ENCODE data around the gene MYO19.

MYO19 gene

DNA sequence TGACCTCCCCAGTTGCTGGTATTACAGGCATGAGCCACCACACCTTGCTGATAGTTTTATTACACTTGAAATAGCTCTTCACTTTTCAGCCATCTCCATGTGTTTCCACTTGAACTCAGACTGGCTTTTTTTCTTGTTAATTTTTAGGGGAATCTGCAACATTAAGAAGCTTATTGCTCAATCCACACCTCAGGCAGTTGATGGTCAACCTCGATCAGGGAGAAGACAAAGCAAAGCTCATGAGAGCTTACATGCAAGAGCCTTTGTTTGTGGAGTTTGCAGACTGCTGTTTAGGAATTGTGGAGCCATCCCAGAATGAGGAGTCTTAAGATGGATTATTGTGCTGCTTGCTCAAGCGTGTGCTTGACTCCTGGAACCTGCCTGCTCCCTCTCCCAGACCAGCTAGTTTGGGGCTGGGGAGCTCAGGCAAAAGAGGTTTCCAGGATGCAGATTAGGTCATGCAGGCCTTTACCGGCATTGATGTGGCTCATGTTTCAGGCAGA lies 39.5 kb downstream of the MYO19 start:
- Histone ChIP-seq H3K36me3 (ENCODE audit: control insufficient read depth, low read length) (peaks cover 82% of the 10 kb centered on the region), H3K9me2 (replicated peaks; ENCODE audit: control insufficient read depth, low read length) (no peaks in the 10 kb centered on the region), H3K9me3 (ENCODE audit: control insufficient read depth, insufficient read depth, low read length) (no peaks in the 10 kb centered on the region), H3K4me2 (ENCODE audit: low read length) (no peak overlapping the region), H3K27ac (ENCODE audit: low read depth, low read length) (no peak overlapping the region), H3K79me2 (ENCODE audit: control insufficient read depth, low read length) (peaks cover 22% of the 10 kb centered on the region), H3K27me3 (ENCODE audit: control insufficient read depth, low read length) (no peaks in the 10 kb centered on the region), H4K20me1 (ENCODE audit: control insufficient read depth, insufficient read depth, low read depth, low read length) (no peaks in the 10 kb centered on the region), H3F3A (ENCODE audit: control insufficient read depth, insufficient read depth) (peaks cover 8% of the 10 kb centered on the region; the same call in 1 of the 2 replicates), H3K4me3 (ENCODE audit: low read length) (no peak overlapping the region), H3K4me1 (ENCODE audit: control insufficient read depth, low read length) (no peaks in the 10 kb centered on the region)
- TF ChIP-seq, protein P1, sequence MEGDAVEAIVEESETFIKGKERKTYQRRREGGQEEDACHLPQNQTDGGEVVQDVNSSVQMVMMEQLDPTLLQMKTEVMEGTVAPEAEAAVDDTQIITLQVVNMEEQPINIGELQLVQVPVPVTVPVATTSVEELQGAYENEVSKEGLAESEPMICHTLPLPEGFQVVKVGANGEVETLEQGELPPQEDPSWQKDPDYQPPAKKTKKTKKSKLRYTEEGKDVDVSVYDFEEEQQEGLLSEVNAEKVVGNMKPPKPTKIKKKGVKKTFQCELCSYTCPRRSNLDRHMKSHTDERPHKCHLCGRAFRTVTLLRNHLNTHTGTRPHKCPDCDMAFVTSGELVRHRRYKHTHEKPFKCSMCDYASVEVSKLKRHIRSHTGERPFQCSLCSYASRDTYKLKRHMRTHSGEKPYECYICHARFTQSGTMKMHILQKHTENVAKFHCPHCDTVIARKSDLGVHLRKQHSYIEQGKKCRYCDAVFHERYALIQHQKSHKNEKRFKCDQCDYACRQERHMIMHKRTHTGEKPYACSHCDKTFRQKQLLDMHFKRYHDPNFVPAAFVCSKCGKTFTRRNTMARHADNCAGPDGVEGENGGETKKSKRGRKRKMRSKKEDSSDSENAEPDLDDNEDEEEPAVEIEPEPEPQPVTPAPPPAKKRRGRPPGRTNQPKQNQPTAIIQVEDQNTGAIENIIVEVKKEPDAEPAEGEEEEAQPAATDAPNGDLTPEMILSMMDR (IDR thresholded peaks at IDR 0.05; ENCODE audit: low read depth, low read length, poor library complexity, severe bottlenecking), result no peak
- no peak for TF ChIP-seq EZH2phosphoT487 (IDR thresholded peaks at IDR 0.05; ENCODE audit: borderline replicate concordance, low read length)

DNA sequence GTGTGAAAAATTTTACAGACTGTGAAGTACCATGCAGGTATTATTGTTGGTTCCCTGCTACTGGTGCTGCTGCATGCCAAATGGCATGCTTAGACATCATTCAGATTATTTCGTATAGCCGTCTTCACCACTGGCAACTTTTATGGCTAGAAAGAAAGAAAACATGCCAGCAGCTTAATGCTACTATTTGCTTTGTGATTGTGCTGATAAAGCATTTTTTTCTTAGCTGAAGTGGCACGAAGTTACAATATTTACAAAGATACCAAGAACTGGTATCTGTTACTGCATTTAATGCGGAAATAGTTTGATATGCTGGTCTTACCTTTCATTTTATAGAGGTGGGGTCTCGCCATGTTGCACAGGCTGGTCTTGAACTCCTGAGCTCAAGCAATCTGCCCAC lies 40.0 kb downstream of the MYO19 start:
- no peaks in the 10 kb centered on the region for H3K27me3 ChIP-seq (ENCODE audit: control insufficient read depth, low read length)
- H3K36me3 ChIP-seq (ENCODE audit: control insufficient read depth, low read length), result peaks cover 82% of the 10 kb centered on the region
- no peak overlapping the region for H3K4me2 ChIP-seq (ENCODE audit: low read length)
- no peaks in the 10 kb centered on the region for H3K9me2 ChIP-seq (replicated peaks; ENCODE audit: control insufficient read depth, low read length)
- TF ChIP-seq, protein P1 (IDR thresholded peaks at IDR 0.05; ENCODE audit: low read depth, low read length, poor library complexity, severe bottlenecking), result no peak
- no peak for TF ChIP-seq EZH2phosphoT487 (IDR thresholded peaks at IDR 0.05; ENCODE audit: borderline replicate concordance, low read length)
- no peaks in the 10 kb centered on the region for H3K9me3 ChIP-seq (ENCODE audit: control insufficient read depth, insufficient read depth, low read length)
- H3K27ac ChIP-seq (ENCODE audit: low read depth, low read length), result no peak overlapping the region
- peaks cover 8% of the 10 kb centered on the region; the same call in 1 of the 2 replicates for H3F3A ChIP-seq (ENCODE audit: control insufficient read depth, insufficient read depth)
- no peaks in the 10 kb centered on the region for H3K4me1 ChIP-seq (ENCODE audit: control insufficient read depth, low read length)
- no peak overlapping the region for H3K4me3 ChIP-seq (ENCODE audit: low read length)
- H3K79me2 ChIP-seq (ENCODE audit: control insufficient read depth, low read length), result peaks cover 27% of the 10 kb centered on the region
- no peaks in the 10 kb centered on the region for H4K20me1 ChIP-seq (ENCODE audit: control insufficient read depth, insufficient read depth, low read depth, low read length)

DNA sequence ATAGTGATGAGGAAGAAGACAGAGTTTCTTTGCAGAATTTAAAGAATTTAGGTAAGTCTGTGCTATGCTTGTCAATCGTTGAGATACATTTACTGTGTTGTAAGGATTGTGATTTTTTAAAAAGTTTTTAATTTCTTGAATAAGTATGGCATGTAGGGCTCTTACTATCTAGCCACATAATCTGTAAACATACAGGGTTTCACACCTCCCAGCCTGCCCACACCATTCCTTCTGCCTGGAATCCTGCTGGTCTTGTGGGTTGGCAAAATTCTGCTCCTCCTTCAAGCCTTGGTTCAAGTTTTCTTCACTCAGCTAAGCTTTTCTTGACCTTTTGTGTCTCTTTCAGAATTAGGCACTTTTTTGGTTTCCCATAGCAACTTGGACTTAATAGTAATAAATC lies 40.7 kb downstream of the MYO19 start:
- Histone ChIP-seq H3K79me2 (ENCODE audit: control insufficient read depth, low read length) (peaks cover 34% of the 10 kb centered on the region), H3K27ac (ENCODE audit: low read depth, low read length) (no peak overlapping the region), H3F3A (ENCODE audit: control insufficient read depth, insufficient read depth) (peaks cover 8% of the 10 kb centered on the region; the same call in 1 of the 2 replicates)

More for the DNA sequence above, 40.7 kb downstream of the MYO19 start:
- no peaks in the 10 kb centered on the region for H4K20me1 ChIP-seq (ENCODE audit: control insufficient read depth, insufficient read depth, low read depth, low read length)
- no peaks in the 10 kb centered on the region for H3K9me2 ChIP-seq (replicated peaks; ENCODE audit: control insufficient read depth, low read length)
- no peak overlapping the region for H3K4me2 ChIP-seq (ENCODE audit: low read length)
- H3K4me1 ChIP-seq (ENCODE audit: control insufficient read depth, low read length), result no peaks in the 10 kb centered on the region
- H3K9me3 ChIP-seq (ENCODE audit: control insufficient read depth, insufficient read depth, low read length), result no peaks in the 10 kb centered on the region
- no peak overlapping the region for H3K4me3 ChIP-seq (ENCODE audit: low read length)
- no peaks in the 10 kb centered on the region for H3K27me3 ChIP-seq (ENCODE audit: control insufficient read depth, low read length)
- H3K36me3 ChIP-seq (ENCODE audit: control insufficient read depth, low read length), result peaks cover 83% of the 10 kb centered on the region
- no peak for TF ChIP-seq EZH2phosphoT487 (IDR thresholded peaks at IDR 0.05; ENCODE audit: borderline replicate concordance, low read length)
- TF ChIP-seq, protein P1 (IDR thresholded peaks at IDR 0.05; ENCODE audit: low read depth, low read length, poor library complexity, severe bottlenecking), result no peak
